Naive thymus-derived CD8-positive, alpha-beta T cell (primary cell): ENCODE results near the gene GCM1. TPM values are rescaled to one million over a fixed set of nuclear protein-coding genes. Genes with fewer than 3 reads are reported as not detected.

Experiments
- ATAC-seq, 2 donors: fragments of 150-1000 bp; cut with Tn5 transposase in 1 of 2; sonication (Bioruptor Pico), chemical (Tn5 transposase) in 1 of 2; 1 replicate in 1 of 2; 2 replicates in 1 of 2; pipeline ENCODE4 v1.10.0; 2021; ENCODE audit warnings: mild to moderate bottlenecking in 2 of 2, moderate library complexity in 2 of 2
- POLR2A ChIA-PET: fragments of 350-600 bp; sonication (Branson Sonifier 250); formaldehyde crosslinking; loops from one replicate; lab custom pipeline; 2021; ENCODE audit warnings: antibody characterized with exemption; lab: Charles Lee
- DNase-seq, 10 donors: peaks; one replicate each; pipeline versions ENCODE4 v3.0.0 to v3.0.0-alpha.2; 2020 to 2022
- H3K27ac Mint-ChIP-seq, 10 donors: one replicate each; pipeline ENCODE4 v1.8.0; 2020 to 2022; ENCODE audit warnings: mild to moderate bottlenecking in 10 of 10, mixed read lengths in 10 of 10, moderate library complexity in 4 of 10, inconsistent platforms in 1 of 10
- H3K27me3 Mint-ChIP-seq, 5 donors: one replicate each; pipeline ENCODE4 v1.8.0; 2021 to 2022; ENCODE audit warnings: mixed read lengths in 5 of 5
- H3K36me3 Mint-ChIP-seq, 3 donors: one replicate each; pipeline ENCODE4 v1.8.0; 2020 to 2022; ENCODE audit warnings: mixed read lengths in 3 of 3, mild to moderate bottlenecking in 2 of 3, inconsistent platforms in 1 of 3
- H3K4me1 Mint-ChIP-seq, 4 donors: one replicate each; pipeline ENCODE4 v1.8.0; 2021 to 2022; ENCODE audit warnings: mixed read lengths in 4 of 4
- H3K4me3 Mint-ChIP-seq, 10 donors: one replicate each; pipeline ENCODE4 v1.8.0; 2020 to 2022; ENCODE audit warnings: mild to moderate bottlenecking in 10 of 10, mixed read lengths in 10 of 10, moderate library complexity in 6 of 10, inconsistent platforms in 1 of 10
- H3K9me3 Mint-ChIP-seq, 9 donors: one replicate each; pipeline ENCODE4 v1.8.0; 2020 to 2022; ENCODE audit warnings: mixed read lengths in 9 of 9, mild to moderate bottlenecking in 3 of 9, inconsistent platforms in 1 of 9, moderate library complexity in 1 of 9
- polyA plus RNA-seq, 3 donors: library from polyadenylated mRNA; unstranded; fragments of 300-500 nt; fragmentation: Illumina TruSeq; gene quantifications; one replicate each; pipeline ENCODE4 v1.2.3, GENCODE V29; 2021
- total RNA-seq, 8 experiments: library from RNA in 2 of 8; stranded (reverse) in 2 of 8; gene quantifications; one replicate each; pipeline ENCODE4 v1.2.3 and lab custom pipeline; 2021 to 2026

Gene GCM1, protein sequence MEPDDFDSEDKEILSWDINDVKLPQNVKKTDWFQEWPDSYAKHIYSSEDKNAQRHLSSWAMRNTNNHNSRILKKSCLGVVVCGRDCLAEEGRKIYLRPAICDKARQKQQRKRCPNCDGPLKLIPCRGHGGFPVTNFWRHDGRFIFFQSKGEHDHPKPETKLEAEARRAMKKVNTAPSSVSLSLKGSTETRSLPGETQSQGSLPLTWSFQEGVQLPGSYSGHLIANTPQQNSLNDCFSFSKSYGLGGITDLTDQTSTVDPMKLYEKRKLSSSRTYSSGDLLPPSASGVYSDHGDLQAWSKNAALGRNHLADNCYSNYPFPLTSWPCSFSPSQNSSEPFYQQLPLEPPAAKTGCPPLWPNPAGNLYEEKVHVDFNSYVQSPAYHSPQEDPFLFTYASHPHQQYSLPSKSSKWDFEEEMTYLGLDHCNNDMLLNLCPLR
- total RNA-seq (under 1 TPM in 1 of 2 experiments, not detected in 1; 0.27 TPM), polyA plus RNA-seq (not detected), total RNA-seq (lab: John Stamatoyannopoulos, UW) (0 to 0.52 (median 0.13) reads per million in 6 experiments)

- H3K4me1 Mint-ChIP-seq: no peaks in the 10 kb centered on the region
- no peak for ATAC-seq
- H3K27ac Mint-ChIP-seq: no peak within 1 kb of the TSS
- peaks cover 0 to 11% (median 7%) of the 10 kb centered on the region in 5 donors for H3K27me3 Mint-ChIP-seq
- H3K36me3 Mint-ChIP-seq: no peaks in the 10 kb centered on the region
- no peak for DNase-seq
- POLR2A ChIA-PET: no interaction called here
- H3K9me3 Mint-ChIP-seq: peaks cover 0 to 2% (median 0%) of the 10 kb centered on the region in 9 donors
- H3K4me3 Mint-ChIP-seq: no peak within 1 kb of the TSS
These were observed at the start of gene GCM1 for GRCh38 chr6:53148684-53149083. Gene GCM1, minus strand, starts transcription at chr6:53148841. Its CDS starts 3,209 bp downstream, at chr6:53145632.

GRCh38 chr6:53197553-53197952 is 48.9 kb upstream of the GCM1 start:
- no peaks in the 10 kb centered on the region for H3K27me3 Mint-ChIP-seq
- ATAC-seq: no peak
- POLR2A ChIA-PET: no interaction called here
- H3K4me1 Mint-ChIP-seq: peaks cover 0 to 53% (median 5%) of the 10 kb centered on the region in 4 donors
- peak overlapping the region in 1 of 10 donors; percentile 19 for H3K27ac Mint-ChIP-seq
- no peaks in the 10 kb centered on the region for H3K36me3 Mint-ChIP-seq
- H3K4me3 Mint-ChIP-seq: no peak overlapping the region
- no peaks in the 10 kb centered on the region for H3K9me3 Mint-ChIP-seq
- no peak for DNase-seq

GRCh38 chr6:53195048-53195447 is 46.4 kb upstream of the GCM1 start:
- H3K27me3 Mint-ChIP-seq: no peaks in the 10 kb centered on the region
- H3K27ac Mint-ChIP-seq: peak overlapping the region in 4 of 10 donors; percentile 2 to 87 (median 38)
- H3K4me1 Mint-ChIP-seq: peaks cover 0 to 47% (median 9%) of the 10 kb centered on the region in 4 donors
- no peaks in the 10 kb centered on the region for H3K9me3 Mint-ChIP-seq
- POLR2A ChIA-PET: no interaction called here
- H3K4me3 Mint-ChIP-seq: no peak overlapping the region
- ATAC-seq: no peak
- H3K36me3 Mint-ChIP-seq: no peaks in the 10 kb centered on the region
- DNase-seq: no peak

- Mint-ChIP-seq H3K9me3 (no peaks in the 10 kb centered on the region), H3K27ac (peak overlapping the region in 3 of 10 donors; percentile 1 to 63 (median 16)), H3K27me3 (no peaks in the 10 kb centered on the region), H3K4me3 (peak overlapping the region in 1 of 10 donors; percentile 19), H3K4me1 (peaks cover 4 to 44% (median 17%) of the 10 kb centered on the region in 4 donors), H3K36me3 (no peaks in the 10 kb centered on the region)
- ATAC-seq: no peak
- DNase-seq: no peak
- POLR2A ChIA-PET: no interaction called here
These were observed 44.1 kb upstream of the GCM1 start for GRCh38 chr6:53192682-53193188.

- Mint-ChIP-seq H3K27ac (no peak overlapping the region), H3K36me3 (no peaks in the 10 kb centered on the region), H3K27me3 (no peaks in the 10 kb centered on the region), H3K9me3 (no peaks in the 10 kb centered on the region), H3K4me3 (no peak overlapping the region), H3K4me1 (peaks cover 4 to 50% (median 21%) of the 10 kb centered on the region in 4 donors)
- DNase-seq (no peak), ATAC-seq (no peak)
- POLR2A ChIA-PET: interaction anchor here (0.7 kb wide), 1 partner anchor 171 kb away, joined by 3 read pairs; no protein-coding TSS in a partner anchor
These were observed 40.9 kb upstream of the GCM1 start for GRCh38 chr6:53189554-53189953.

DNA sequence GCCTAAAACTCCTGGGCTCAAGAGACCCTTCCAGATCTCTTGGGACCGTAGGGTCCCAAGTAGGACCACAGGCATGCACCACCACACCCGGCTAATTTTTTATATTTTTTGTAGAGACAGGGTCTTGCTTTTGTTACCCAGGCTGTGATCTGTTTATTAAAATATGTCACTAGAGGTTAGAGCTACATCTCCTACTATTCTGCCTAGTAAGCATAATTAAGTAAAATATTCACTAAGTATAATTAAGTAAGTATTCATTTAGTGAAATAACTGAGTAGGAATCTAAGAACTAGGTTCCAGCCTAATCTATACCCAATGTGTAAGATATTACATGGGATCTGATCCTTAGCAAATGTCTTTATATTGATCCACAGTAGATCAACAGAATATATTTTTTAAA is 40.2 kb upstream of the GCM1 start:
- Mint-ChIP-seq H3K4me3 (peak overlapping the region; percentile 71 to 90 (median 82)), H3K27me3 (no peaks in the 10 kb centered on the region), H3K9me3 (no peaks in the 10 kb centered on the region), H3K4me1 (peaks cover 8 to 42% (median 25%) of the 10 kb centered on the region in 4 donors), H3K36me3 (no peaks in the 10 kb centered on the region), H3K27ac (peak overlapping the region; percentile 63 to 96 (median 86))
- POLR2A ChIA-PET: interaction anchor here (0.8 to 1.5 kb wide), 7 partner anchors 16 to 171 kb away, joined by 3 to 8 read pairs (median 4); no protein-coding TSS in a partner anchor
- no peak for ATAC-seq
- DNase-seq: no peak

GRCh38 chr6:53180678-53181077 is 32.0 kb upstream of the GCM1 start:
- POLR2A ChIA-PET: no interaction called here

GRCh38 chr6:53179961-53180651 is 31.5 kb upstream of the GCM1 start:
- ATAC-seq (peak; percentile 82 to 85), DNase-seq (peak; percentile 13 to 76 (median 53))
- peak overlapping the region in 7 of 10 donors; percentile 9 to 67 (median 46) for H3K4me3 Mint-ChIP-seq
- peaks cover 16 to 27% (median 23%) of the 10 kb centered on the region in 4 donors for H3K4me1 Mint-ChIP-seq
- no peaks in the 10 kb centered on the region for H3K27me3 Mint-ChIP-seq
- H3K36me3 Mint-ChIP-seq: no peaks in the 10 kb centered on the region
- H3K9me3 Mint-ChIP-seq: no peaks in the 10 kb centered on the region
- H3K27ac Mint-ChIP-seq: peak overlapping the region; percentile 71 to 92 (median 82)
- POLR2A ChIA-PET: no interaction called here

More at GRCh38 chr6:53180678-53181077, 32.0 kb upstream of the GCM1 start:
- no peaks in the 10 kb centered on the region for H3K9me3 Mint-ChIP-seq
- DNase-seq: no peak
- peak overlapping the region in 4 of 10 donors; percentile 21 to 88 (median 72) for H3K27ac Mint-ChIP-seq
- H3K4me1 Mint-ChIP-seq: peaks cover 16 to 27% (median 23%) of the 10 kb centered on the region in 4 donors
- ATAC-seq: no peak
- H3K27me3 Mint-ChIP-seq: no peaks in the 10 kb centered on the region
- H3K36me3 Mint-ChIP-seq: no peaks in the 10 kb centered on the region
- H3K4me3 Mint-ChIP-seq: no peak overlapping the region

DNA sequence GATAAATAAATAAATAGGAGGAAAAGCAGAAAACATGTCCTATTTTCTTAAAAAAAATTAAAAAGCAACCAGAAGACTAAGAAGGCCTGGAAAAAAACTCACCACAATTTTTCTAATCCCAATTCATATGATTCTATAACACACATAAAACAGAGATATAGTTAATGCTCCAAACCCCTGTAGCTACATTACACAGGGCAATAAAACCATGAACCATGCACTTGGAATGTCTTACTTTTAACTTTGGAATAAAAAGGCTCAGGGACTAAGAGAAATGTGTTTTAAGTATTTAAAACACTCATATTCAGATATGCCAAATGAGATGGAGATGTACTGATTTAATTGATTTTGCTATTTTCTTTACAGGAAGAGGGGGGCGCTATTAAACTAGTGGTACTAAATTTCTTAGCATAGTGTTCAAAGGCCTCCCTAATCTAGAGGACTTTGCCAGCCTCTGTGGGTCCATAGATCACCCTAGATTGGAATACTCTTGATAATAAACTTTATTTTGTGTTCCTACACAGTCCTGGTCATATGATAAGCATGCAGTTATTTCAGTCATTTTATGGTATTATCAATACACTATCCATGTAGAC is 30.3 kb upstream of the GCM1 start:
- H3K27me3 Mint-ChIP-seq: no peaks in the 10 kb centered on the region
- ATAC-seq: no peak
- peak overlapping the region in 4 of 10 donors; percentile 71 to 88 (median 78) for H3K27ac Mint-ChIP-seq
- H3K4me1 Mint-ChIP-seq: peaks cover 14 to 27% (median 19%) of the 10 kb centered on the region in 4 donors
- no peak for DNase-seq
- H3K9me3 Mint-ChIP-seq: no peaks in the 10 kb centered on the region
- no peaks in the 10 kb centered on the region for H3K36me3 Mint-ChIP-seq
- POLR2A ChIA-PET: no interaction called here
- H3K4me3 Mint-ChIP-seq: peak overlapping the region in 1 of 10 donors; percentile 1

DNA sequence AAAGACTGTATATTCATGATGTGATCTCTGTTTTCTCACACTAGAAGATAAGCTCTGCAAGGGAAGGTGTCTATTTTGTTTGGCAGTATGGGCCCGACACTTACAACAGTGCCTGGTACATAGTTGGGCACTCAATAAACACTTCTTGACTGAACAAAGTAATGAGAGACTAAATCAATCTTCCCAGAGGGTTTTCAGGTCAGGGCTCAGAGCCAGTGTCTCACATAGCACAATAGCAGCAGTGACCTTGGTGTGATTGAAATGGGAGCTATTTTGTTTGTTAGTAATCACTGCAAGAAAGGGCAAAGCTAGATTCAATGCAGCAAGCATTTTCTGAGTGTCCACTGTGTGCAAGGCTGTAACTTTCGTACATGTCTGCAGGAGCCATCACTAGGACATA is 26.4 kb upstream of the GCM1 start:
- DNase-seq (no peak), ATAC-seq (no peak)
- Mint-ChIP-seq H3K4me3 (no peak overlapping the region), H3K27ac (no peak overlapping the region), H3K9me3 (no peaks in the 10 kb centered on the region), H3K36me3 (no peaks in the 10 kb centered on the region), H3K27me3 (no peaks in the 10 kb centered on the region), H3K4me1 (peaks cover 6 to 33% (median 8%) of the 10 kb centered on the region in 4 donors)
- POLR2A ChIA-PET: interaction anchor here (0.7 to 0.8 kb wide), 2 partner anchors 128 to 173 kb away, joined by 3 to 5 read pairs; no protein-coding TSS in a partner anchor

- no peak for ATAC-seq
- peaks cover 0 to 17% (median 0%) of the 10 kb centered on the region in 4 donors for H3K4me1 Mint-ChIP-seq
These were observed 23.8 kb upstream of the GCM1 start for GRCh38 chr6:53172468-53172803.

More at GRCh38 chr6:53172468-53172803, 23.8 kb upstream of the GCM1 start:
- DNase-seq: no peak
- Mint-ChIP-seq H3K4me3 (no peak overlapping the region), H3K27me3 (no peaks in the 10 kb centered on the region), H3K36me3 (no peaks in the 10 kb centered on the region), H3K9me3 (no peaks in the 10 kb centered on the region), H3K27ac (peak overlapping the region in 3 of 10 donors; percentile 1 to 29 (median 27))
- POLR2A ChIA-PET: interaction anchor here (0.8 to 1.2 kb wide), 2 partner anchors 16 to 375 kb away, joined by 4 to 5 read pairs; no protein-coding TSS in a partner anchor
